Endothelial cell of umbilical vein (primary cell): Measurements from ENCODE around the gene FAM151B. TPM values are rescaled to one million over a fixed set of nuclear protein-coding genes. Genes with fewer than 3 reads are reported as not detected.

Experiments
- BruUV-seq: library from RNA; stranded (reverse); fragments of 400-500 nt; replicated peaks from 2 replicates; lab custom pipeline; 2021; lab: Mats Ljungman, UMichigan
- CTCF ChIA-PET: fragments of 300-600, 350-600 bp; sonication (Branson Sonifier 250); formaldehyde crosslinking; loops from one replicate; lab custom pipeline; 2021; ENCODE audit warnings: antibody characterized with exemption, inconsistent platforms; lab: Charles Lee
- POLR2A ChIA-PET: fragments of 300-600, 350-600 bp; sonication (Branson Sonifier 250); formaldehyde crosslinking; loops from one replicate; lab custom pipeline; 2021; ENCODE audit warnings: antibody characterized with exemption, inconsistent platforms; lab: Charles Lee
- DNase-seq: peaks from one replicate; pipeline ENCODE4 v3.0.0-alpha.2; 2011; ENCODE audit warnings: low read depth, low spot score
- FAIRE-seq: peaks from 2 replicates; lab custom pipeline; 2011; peaks lifted over from hg19 to GRCh38; lab: Jason Lieb, UNC
- H2AFZ ChIP-seq: 2 replicates; pipeline ENCODE4 v1.6.0; 2012; ENCODE audit warnings: low read depth, low read length, control low read depth, inconsistent platforms
- H3K27ac ChIP-seq: 2 replicates; pipeline ENCODE4 v1.5.1; 2011; ENCODE audit warnings: low read depth, mild to moderate bottlenecking, control low read depth, low read length, moderate library complexity; ENCODE audit not compliant: insufficient read depth
- H3K27me3 ChIP-seq, 2 experiments: 2 replicates each; pipeline versions ENCODE4 v1.6.0 to v1.6.1; 2011; ENCODE audit warnings: low read length in 2 of 2, mixed read lengths in 1 of 2; ENCODE audit not compliant: control insufficient read depth in 2 of 2, insufficient read depth in 2 of 2
- H3K36me3 ChIP-seq, 2 experiments: 2 replicates in 1 of 2; 3 replicates in 1 of 2; pipeline ENCODE4 v1.5.1; 2011; ENCODE audit warnings: low read length in 2 of 2, mild to moderate bottlenecking in 1 of 2, moderate library complexity in 1 of 2; ENCODE audit not compliant: control insufficient read depth in 2 of 2, insufficient read depth in 2 of 2; ENCODE audit errors: extremely low read depth in 1 of 2
- H3K4me1 ChIP-seq: 3 replicates; pipeline ENCODE4 v1.5.1; 2011; ENCODE audit warnings: mild to moderate bottlenecking, low read length; ENCODE audit not compliant: control insufficient read depth, insufficient read depth; ENCODE audit errors: extremely low read depth
- H3K4me2 ChIP-seq: 2 replicates; pipeline ENCODE4 v1.6.1; 2011; ENCODE audit warnings: low read length, control low read depth, mixed read lengths; ENCODE audit not compliant: insufficient read depth
- H3K4me3 ChIP-seq, 3 experiments: fragments of 200-600 bp in 1 of 3; sonication (generic), shearing (Covaris generic) in 1 of 3; replicated peaks in 1 of 3; 2 replicates each; pipeline ENCODE4 v1.5.1; 2011 to 2016; ENCODE audit warnings: control low read depth in 3 of 3, low read length in 3 of 3, mild to moderate bottlenecking in 2 of 3, inconsistent platforms in 1 of 3, low read depth in 1 of 3, moderate library complexity in 1 of 3; ENCODE audit not compliant: insufficient read depth in 1 of 3
- H3K79me2 ChIP-seq: 2 replicates; pipeline ENCODE4 v1.6.0; 2012; ENCODE audit warnings: low read length, inconsistent platforms; ENCODE audit not compliant: control insufficient read depth, insufficient read depth
- H3K9ac ChIP-seq: replicated peaks from 2 replicates; pipeline ENCODE3; 2011; ENCODE audit warnings: low read length, control low read depth; ENCODE audit not compliant: insufficient read depth; ENCODE audit errors: extremely low read depth
- H3K9me1 ChIP-seq: replicated peaks from 3 replicates; pipeline ENCODE4 v1.6.0; 2011; ENCODE audit warnings: mild to moderate bottlenecking, low read length; ENCODE audit not compliant: control insufficient read depth, insufficient read depth; ENCODE audit errors: extremely low read depth
- H3K9me3 ChIP-seq: replicated peaks from 2 replicates; pipeline ENCODE4 v1.5.1; 2012; ENCODE audit warnings: low read length, inconsistent platforms; ENCODE audit not compliant: control insufficient read depth, insufficient read depth
- H4K20me1 ChIP-seq: replicated peaks from 2 replicates; pipeline ENCODE3; 2011; ENCODE audit warnings: mild to moderate bottlenecking, low read length; ENCODE audit not compliant: control insufficient read depth, insufficient read depth; ENCODE audit errors: extremely low read depth
- CTCF ChIP-seq, 2 donors: IDR thresholded peaks; 1 replicate in 1 of 2; 2 replicates in 1 of 2; pipeline ENCODE4 v1.5.1; 2011; ENCODE audit warnings: low read length in 2 of 2, mild to moderate bottlenecking in 2 of 2, moderate library complexity in 2 of 2, control low read depth in 1 of 2, inconsistent platforms in 1 of 2, low read depth in 1 of 2; ENCODE audit not compliant: insufficient read depth in 1 of 2; ENCODE audit errors: extremely low read depth in 1 of 2
- EZH2 ChIP-seq: IDR thresholded peaks from 2 replicates; pipeline ENCODE4 v1.6.1; 2012; ENCODE audit warnings: borderline replicate concordance, low read depth, mild to moderate bottlenecking, moderate library complexity, low read length, inconsistent platforms; ENCODE audit not compliant: severe bottlenecking
- FOS ChIP-seq: IDR thresholded peaks from 2 replicates; pipeline ENCODE4 v1.6.1; 2011; ENCODE audit warnings: mild to moderate bottlenecking, low read length, moderate library complexity, borderline replicate concordance; ENCODE audit not compliant: insufficient read depth
- GATA2 ChIP-seq: IDR thresholded peaks from 2 replicates; pipeline ENCODE4 v1.7.0; 2011; ENCODE audit warnings: low read depth, mild to moderate bottlenecking, moderate library complexity, mixed read lengths, low read length; ENCODE audit not compliant: insufficient read length, insufficient read depth
- JUN ChIP-seq: IDR thresholded peaks from 2 replicates; pipeline ENCODE4 v1.6.1; 2011; ENCODE audit warnings: borderline replicate concordance, low read depth; ENCODE audit not compliant: insufficient read length, insufficient read depth
- MAX ChIP-seq: IDR thresholded peaks from 2 replicates; pipeline ENCODE4 v1.6.1; 2011; ENCODE audit not compliant: insufficient read depth, insufficient read length
- MYC ChIP-seq: IDR thresholded peaks from one replicate; pipeline ENCODE4 v1.6.1; 2011; ENCODE audit warnings: mild to moderate bottlenecking, low read depth, low read length
- POLR2A ChIP-seq: IDR thresholded peaks from 2 replicates; pipeline ENCODE4 v1.6.1; 2012; ENCODE audit warnings: low read depth, mild to moderate bottlenecking, control low read depth, low read length
- POLR2AphosphoS5 ChIP-seq: IDR thresholded peaks from 2 replicates; pipeline ENCODE4 v1.6.1; 2012; ENCODE audit warnings: low read depth, mild to moderate bottlenecking, control low read depth, low read length, moderate library complexity; ENCODE audit not compliant: insufficient read depth
- dilution Hi-C: fragments of 300-500 bp; cut with MboI; formaldehyde crosslinking; loops from one replicate; pipeline ENCODE4 v1.15.0; 2019; ENCODE audit warnings: low sequenced_read_pairs; ENCODE audit not compliant: extremely low pct_ligation_motif_present
- intact Hi-C: fragments of 100-400 bp; cut with micrococcal nuclease; formaldehyde crosslinking; loops from one replicate; pipeline ENCODE4 v1.10.0; 2022
- polyA plus RNA-seq, 4 experiments: library from polyadenylated mRNA; depleted of rRNA in 3 of 4; stranded (reverse) in 3 of 4; unstranded in 1 of 4; fragments of >200 nt; gene quantifications; 2 replicates each; pipeline versions ENCODE4 v1.2.1 to v1.2.3, GENCODE V29; 2011 to 2012; ENCODE audit warnings: missing spikeins in 1 of 4
- total RNA-seq: library from RNA; stranded (reverse); gene quantifications from 2 replicates; pipeline ENCODE4 v1.2.3, GENCODE V29; 2021

Gene FAM151B
- total and polyA plus RNA-seq, 2 donors (not counting 3 experiments of a cell fraction or from before 2014, with no cell fraction given) = 0.91 to 2.6 TPM

DNA sequence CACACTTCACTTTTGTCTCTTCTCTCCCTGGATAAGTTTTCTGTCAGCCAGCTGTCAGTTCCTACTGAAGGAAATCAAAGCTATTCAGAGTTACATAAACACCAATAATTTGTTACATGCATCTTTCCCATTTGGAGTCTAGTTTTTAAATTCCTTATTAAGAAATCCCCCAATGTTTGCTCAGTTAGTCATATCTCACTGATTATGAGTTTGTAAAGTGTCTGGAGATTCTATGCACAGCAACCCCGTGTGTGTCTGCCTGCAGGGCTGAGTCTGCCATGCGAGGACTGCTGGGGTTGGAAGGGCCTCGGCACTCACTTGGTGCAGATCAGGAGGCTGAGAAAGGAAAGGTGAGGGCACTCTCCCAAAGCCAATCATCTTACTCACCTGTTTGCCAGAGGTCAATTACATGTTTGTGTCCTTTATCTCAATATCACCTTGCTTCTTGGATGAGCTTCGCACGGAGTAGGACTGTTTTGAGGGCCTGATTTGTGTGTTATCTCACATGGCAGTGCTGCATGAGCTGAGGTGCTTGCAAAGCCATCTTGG lies 78.9 kb downstream of the FAM151B start:
- no peaks in the 10 kb centered on the region for H3K79me2 ChIP-seq
- H3K27me3 ChIP-seq = peaks cover 24 to 52% of the 10 kb centered on the region in 2 experiments
- no peak overlapping the region for H2AFZ ChIP-seq
- ChIA-PET CTCF (no interaction called here), POLR2A (no interaction called here)
- DNase-seq (no peak), FAIRE-seq (no peak)
- TF ChIP-seq POLR2A = no peak
- TF ChIP-seq FOS = no peak
- TF ChIP-seq EZH2 = no peak
- TF ChIP-seq GATA2 = no peak
- no peak for TF ChIP-seq MAX
- TF ChIP-seq POLR2AphosphoS5 = no peak
- no peak for TF ChIP-seq MYC
- TF ChIP-seq JUN = no peak
- TF ChIP-seq CTCF (IDR thresholded peaks at IDR 0.05; ENCODE audit: extremely low read depth in 1 of 2, insufficient read depth in 1 of 2, low read depth in 1 of 2, low read length in 2 of 2) = no peak
- no peaks in the 10 kb centered on the region for H3K9me1 ChIP-seq
- H3K4me1 ChIP-seq = no peaks in the 10 kb centered on the region
- no peaks in the 10 kb centered on the region for H3K9me3 ChIP-seq
- H3K4me3 ChIP-seq = no peak overlapping the region
- intact Hi-C loops (no loop called here), dilution Hi-C loops (no loop called here)
- no peak overlapping the region for H3K27ac ChIP-seq
- no peaks in the 10 kb centered on the region for H3K36me3 ChIP-seq
- no peak overlapping the region for H3K9ac ChIP-seq
- no peaks in the 10 kb centered on the region for H4K20me1 ChIP-seq
- BruUV-seq = no TSS peak
- no peak overlapping the region for H3K4me2 ChIP-seq
